ENCODE data around the gene L3MBTL4.

Gene L3MBTL4

GRCh38 chr18:6363216-6363615 is 51.5 kb downstream of the L3MBTL4 start:
- DNase-seq (ENCODE audit: low spot score): no peak

- no peak for DNase-seq (ENCODE audit: low spot score)
Observed at GRCh38 chr18:6362559-6363129, 52.1 kb downstream of the L3MBTL4 start.

GRCh38 chr18:6357668-6358067 is 57.0 kb downstream of the L3MBTL4 start:
- no peak for DNase-seq (ENCODE audit: low spot score)

- peak; percentile 71 for DNase-seq (ENCODE audit: low spot score)
Observed at GRCh38 chr18:6355789-6356589, 58.7 kb downstream of the L3MBTL4 start.

GRCh38 chr18:6352275-6352674 is 62.4 kb downstream of the L3MBTL4 start:
- DNase-seq (ENCODE audit: low spot score): no peak

- DNase-seq (ENCODE audit: low spot score): no peak
Observed at GRCh38 chr18:6342990-6343389, 71.7 kb downstream of the L3MBTL4 start.

- no peak for DNase-seq (ENCODE audit: low spot score)
Observed at GRCh38 chr18:6341709-6342108, 73.0 kb downstream of the L3MBTL4 start.

GRCh38 chr18:6341303-6341702 is 73.4 kb downstream of the L3MBTL4 start:
- DNase-seq (ENCODE audit: low spot score): no peak

- no peak for DNase-seq (ENCODE audit: low spot score)
Observed at GRCh38 chr18:6340121-6340520, 74.6 kb downstream of the L3MBTL4 start.

- no peak for DNase-seq (ENCODE audit: low spot score)
Observed at GRCh38 chr18:6336239-6336638, 78.5 kb downstream of the L3MBTL4 start.

GRCh38 chr18:6333981-6334380 is 80.7 kb downstream of the L3MBTL4 start:
- DNase-seq (ENCODE audit: low spot score): no peak

- no peak for DNase-seq (ENCODE audit: low spot score)
Observed at GRCh38 chr18:6331872-6332271, 82.8 kb downstream of the L3MBTL4 start.

GRCh38 chr18:6330786-6331185 is 83.9 kb downstream of the L3MBTL4 start:
- DNase-seq (ENCODE audit: low spot score): no peak

GRCh38 chr18:6328621-6329010 is 86.1 kb downstream of the L3MBTL4 start:
- DNase-seq (ENCODE audit: low spot score): no peak

- no peak for DNase-seq (ENCODE audit: low spot score)
Observed at GRCh38 chr18:6327895-6328620, 86.7 kb downstream of the L3MBTL4 start.

- no peak for DNase-seq (ENCODE audit: low spot score)
Observed at GRCh38 chr18:6327485-6327884, 87.2 kb downstream of the L3MBTL4 start.

- DNase-seq (ENCODE audit: low spot score): no peak
Observed at GRCh38 chr18:6326566-6326965, 88.1 kb downstream of the L3MBTL4 start.

- DNase-seq (ENCODE audit: low spot score): no peak
Observed at GRCh38 chr18:6323319-6323889, 91.3 kb downstream of the L3MBTL4 start.

- DNase-seq (ENCODE audit: low spot score): peak; percentile 2
Observed at GRCh38 chr18:6315517-6316331, 99.0 kb downstream of the L3MBTL4 start.

- no peak for DNase-seq (ENCODE audit: low spot score)
Observed at GRCh38 chr18:6313415-6313814, 101.3 kb downstream of the L3MBTL4 start.

- DNase-seq (ENCODE audit: low spot score): no peak
Observed at GRCh38 chr18:6311456-6312215, 103.1 kb downstream of the L3MBTL4 start.
